ENCODE measurements around the gene ANXA9. TPM values are rescaled to one million over a fixed set of nuclear protein-coding genes. Genes with fewer than 3 reads are reported as not detected.

ANXA9 gene
- polyA plus RNA-seq, 10 donors = 2.3 to 4.5 (median 2.5) TPM

Other genes starting within 250 kb of the ANXA9 start
- 10 to 100 TPM in 9 of 10 donors, 1 to 10 TPM in 1; 9.6 to 24.1 (median 15.0) TPM for gene CTSS, start 216.5 kb upstream of the ANXA9 start, polyA plus RNA-seq (ENCODE audit: insufficient read length in 10 of 10)
- gene CTSK, start 174.0 kb upstream of the ANXA9 start, polyA plus RNA-seq (ENCODE audit: insufficient read length in 10 of 10) = 100 to 1,000 TPM in 1 of 10 donors, 10 to 100 TPM in 9; 50.5 to 114 (median 71.1) TPM
- 10 to 100 TPM; 31.4 to 40.7 (median 37.1) TPM for gene ARNT, start 105.7 kb upstream of the ANXA9 start, polyA plus RNA-seq (ENCODE audit: insufficient read length in 10 of 10)
- gene CTXND2, start 95.2 kb upstream of the ANXA9 start, polyA plus RNA-seq (ENCODE audit: insufficient read length in 10 of 10) = not detected
- 10 to 100 TPM; 25.0 to 54.8 (median 36.6) TPM for gene SETDB1, start 55.9 kb upstream of the ANXA9 start, polyA plus RNA-seq (ENCODE audit: insufficient read length in 10 of 10)
- gene CERS2, start 7.5 kb upstream of the ANXA9 start, polyA plus RNA-seq (ENCODE audit: insufficient read length in 10 of 10) = 100 to 1,000 TPM in 1 of 10 donors, 10 to 100 TPM in 9; 74.1 to 107 (median 77.6) TPM
- gene MINDY1, start 24.6 kb downstream of the ANXA9 start, polyA plus RNA-seq (ENCODE audit: insufficient read length in 10 of 10) = 10 to 100 TPM; 14.8 to 22.7 (median 17.4) TPM
- 10 to 100 TPM; 22.7 to 30.9 (median 24.4) TPM for gene PRUNE1, start 26.2 kb downstream of the ANXA9 start, polyA plus RNA-seq (ENCODE audit: insufficient read length in 10 of 10)
- gene BNIPL, start 54.3 kb downstream of the ANXA9 start, polyA plus RNA-seq (ENCODE audit: insufficient read length in 10 of 10) = 1 to 10 TPM in 2 of 10 donors, under 1 TPM in 8; 0.23 to 5.2 (median 0.83) TPM
- gene C1orf56, start 65.5 kb downstream of the ANXA9 start, polyA plus RNA-seq (ENCODE audit: insufficient read length in 10 of 10) = 1 to 10 TPM; 3.5 to 7.3 (median 5.4) TPM
- 10 to 100 TPM; 40.2 to 68.1 (median 57.5) TPM for gene CDC42SE1, start 77.3 kb downstream of the ANXA9 start, polyA plus RNA-seq (ENCODE audit: insufficient read length in 10 of 10)
- 10 to 100 TPM in 9 of 10 donors, 1 to 10 TPM in 1; 9.6 to 19.4 (median 14.1) TPM for gene MLLT11, start 78.1 kb downstream of the ANXA9 start, polyA plus RNA-seq (ENCODE audit: insufficient read length in 10 of 10)
- gene GABPB2, start 88.5 kb downstream of the ANXA9 start, polyA plus RNA-seq (ENCODE audit: insufficient read length in 10 of 10) = 1 to 10 TPM; 3.6 to 7.4 (median 5.7) TPM
- 100 to 1,000 TPM in 1 of 10 donors, 10 to 100 TPM in 9; 49.3 to 113 (median 78.5) TPM for gene SEMA6C, start 164.3 kb downstream of the ANXA9 start, polyA plus RNA-seq (ENCODE audit: insufficient read length in 10 of 10)
- 1 to 10 TPM; 1.3 to 2.7 (median 2.2) TPM for gene TNFAIP8L2, start 174.4 kb downstream of the ANXA9 start, polyA plus RNA-seq (ENCODE audit: insufficient read length in 10 of 10)
- gene LYSMD1, start 183.6 kb downstream of the ANXA9 start, polyA plus RNA-seq (ENCODE audit: insufficient read length in 10 of 10) = 10 to 100 TPM in 7 of 10 donors, 1 to 10 TPM in 3; 8.8 to 13.2 (median 11.1) TPM
- 10 to 100 TPM; 30.1 to 41.2 (median 37.1) TPM for gene SCNM1, start 183.9 kb downstream of the ANXA9 start, polyA plus RNA-seq (ENCODE audit: insufficient read length in 10 of 10)
- 10 to 100 TPM in 9 of 10 donors, 1 to 10 TPM in 1; 8.0 to 53.2 (median 26.8) TPM for gene TMOD4, start 193.7 kb downstream of the ANXA9 start, polyA plus RNA-seq (ENCODE audit: insufficient read length in 10 of 10)
- gene VPS72, start 207.9 kb downstream of the ANXA9 start, polyA plus RNA-seq (ENCODE audit: insufficient read length in 10 of 10) = 10 to 100 TPM; 40.9 to 53.7 (median 45.4) TPM
- 10 to 100 TPM; 31.2 to 50.0 (median 40.4) TPM for gene PIP5K1A, start 216.3 kb downstream of the ANXA9 start, polyA plus RNA-seq (ENCODE audit: insufficient read length in 10 of 10)